Stimulated activated naive B cell treated with anti-CD40 and anti-IgM and Interleukin-4, amounts not matched to agents 10 μg/mL and 1 μg/mL and 100 μg/mL, for 72 hours (primary cell): ENCODE measurements around the gene FBLN2.

Source experiments
- ATAC-seq, 2 donors: fragments of 150-1000 bp; cut with Tn5 transposase; replicated peaks; 2 replicates each; pipeline ENCODE4 v1.10.0; 2021; ENCODE audit warnings: moderate library complexity in 1 of 2
- DNase-seq: peaks from one replicate; pipeline ENCODE4 v3.0.0; 2021
- H3K27ac Mint-ChIP-seq: one replicate; pipeline ENCODE4 v1.8.0; 2022; ENCODE audit warnings: mild to moderate bottlenecking, mixed read lengths
- H3K27me3 Mint-ChIP-seq, 2 donors: one replicate each; pipeline ENCODE4 v1.8.0; 2022; ENCODE audit warnings: mixed read lengths in 2 of 2
- H3K36me3 Mint-ChIP-seq, 2 donors: one replicate each; pipeline ENCODE4 v1.8.0; 2022; ENCODE audit warnings: mixed read lengths in 2 of 2, mild to moderate bottlenecking in 1 of 2
- H3K4me1 Mint-ChIP-seq, 2 donors: one replicate each; pipeline ENCODE4 v1.8.0; 2022; ENCODE audit warnings: mixed read lengths in 2 of 2, mild to moderate bottlenecking in 1 of 2
- H3K4me3 Mint-ChIP-seq, 2 donors: one replicate each; pipeline ENCODE4 v1.8.0; 2022; ENCODE audit warnings: mild to moderate bottlenecking in 2 of 2, mixed read lengths in 2 of 2, moderate library complexity in 1 of 2
- H3K9me3 Mint-ChIP-seq, 2 donors: one replicate each; pipeline ENCODE4 v1.8.0; 2022; ENCODE audit warnings: mixed read lengths in 2 of 2, mild to moderate bottlenecking in 1 of 2

Gene FBLN2

GRCh38 chr3:13607821-13608597, 59.1 kb downstream of the FBLN2 start:
- peaks cover 7 to 12% of the 10 kb centered on the region in 2 donors for H3K36me3 Mint-ChIP-seq
- H3K27ac Mint-ChIP-seq = no peak overlapping the region
- H3K4me1 Mint-ChIP-seq = no peaks in the 10 kb centered on the region
- DNase-seq (no peak), ATAC-seq (no peak)
- no peak overlapping the region for H3K4me3 Mint-ChIP-seq
- no peaks in the 10 kb centered on the region for H3K9me3 Mint-ChIP-seq
- H3K27me3 Mint-ChIP-seq = peaks cover 0 to 8% of the 10 kb centered on the region in 2 donors

GRCh38 chr3:13608969-13609725, 60.2 kb downstream of the FBLN2 start:
- H3K4me3 Mint-ChIP-seq = no peak overlapping the region

GRCh38 chr3:13610006-13610570, 61.2 kb downstream of the FBLN2 start:
- no peak overlapping the region for H3K27ac Mint-ChIP-seq
- H3K4me1 Mint-ChIP-seq = no peaks in the 10 kb centered on the region
- peaks cover 0 to 7% of the 10 kb centered on the region in 2 donors for H3K27me3 Mint-ChIP-seq
- DNase-seq (no peak), ATAC-seq (no peak)
- H3K4me3 Mint-ChIP-seq = no peak overlapping the region
- H3K36me3 Mint-ChIP-seq = peaks cover 17 to 25% of the 10 kb centered on the region in 2 donors
- H3K9me3 Mint-ChIP-seq = peaks cover 6 to 9% of the 10 kb centered on the region in 2 donors

More at GRCh38 chr3:13608969-13609725, 60.2 kb downstream of the FBLN2 start:
- ATAC-seq (no peak), DNase-seq (no peak)
- Mint-ChIP-seq H3K27me3 (peaks cover 0 to 8% of the 10 kb centered on the region in 2 donors), H3K27ac (no peak overlapping the region), H3K9me3 (no peaks in the 10 kb centered on the region), H3K4me1 (no peaks in the 10 kb centered on the region), H3K36me3 (peaks cover 11 to 15% of the 10 kb centered on the region in 2 donors)

- Mint-ChIP-seq H3K4me1 (no peaks in the 10 kb centered on the region), H3K4me3 (no peak overlapping the region), H3K9me3 (peaks cover 6 to 9% of the 10 kb centered on the region in 2 donors), H3K36me3 (peaks cover 17 to 25% of the 10 kb centered on the region in 2 donors), H3K27ac (no peak overlapping the region), H3K27me3 (no peaks in the 10 kb centered on the region)
- no peak for ATAC-seq
- DNase-seq = no peak
Measured at GRCh38 chr3:13611221-13611620, 62.3 kb downstream of the FBLN2 start.

- no peak for ATAC-seq
- no peak for DNase-seq
- Mint-ChIP-seq H3K4me1 (no peaks in the 10 kb centered on the region), H3K4me3 (no peak overlapping the region), H3K27me3 (no peaks in the 10 kb centered on the region), H3K36me3 (peaks cover 17 to 31% of the 10 kb centered on the region in 2 donors), H3K9me3 (peaks cover 9 to 10% of the 10 kb centered on the region in 2 donors), H3K27ac (no peak overlapping the region)
Measured at GRCh38 chr3:13612829-13613228, 63.9 kb downstream of the FBLN2 start.

- DNase-seq = no peak
- no peaks in the 10 kb centered on the region for H3K27me3 Mint-ChIP-seq
- H3K4me1 Mint-ChIP-seq = no peaks in the 10 kb centered on the region
- peaks cover 9 to 10% of the 10 kb centered on the region in 2 donors for H3K9me3 Mint-ChIP-seq
- no peak overlapping the region for H3K4me3 Mint-ChIP-seq
- peaks cover 17 to 31% of the 10 kb centered on the region in 2 donors for H3K36me3 Mint-ChIP-seq
- ATAC-seq = no peak
- H3K27ac Mint-ChIP-seq = no peak overlapping the region
Measured at GRCh38 chr3:13613343-13614190, 64.6 kb downstream of the FBLN2 start.

- ATAC-seq (no peak), DNase-seq (no peak)
- Mint-ChIP-seq H3K9me3 (peaks cover 9 to 10% of the 10 kb centered on the region in 2 donors), H3K27me3 (no peaks in the 10 kb centered on the region), H3K4me3 (no peak overlapping the region), H3K27ac (no peak overlapping the region), H3K4me1 (no peaks in the 10 kb centered on the region), H3K36me3 (peaks cover 17 to 34% of the 10 kb centered on the region in 2 donors)
Measured at GRCh38 chr3:13614607-13615006, 65.7 kb downstream of the FBLN2 start.

GRCh38 chr3:13615019-13615528, 66.1 kb downstream of the FBLN2 start:
- peaks cover 15 to 29% of the 10 kb centered on the region in 2 donors for H3K36me3 Mint-ChIP-seq
- ATAC-seq = no peak
- no peak overlapping the region for H3K4me3 Mint-ChIP-seq
- peaks cover 9 to 10% of the 10 kb centered on the region in 2 donors for H3K9me3 Mint-ChIP-seq
- no peak overlapping the region for H3K27ac Mint-ChIP-seq
- H3K4me1 Mint-ChIP-seq = no peaks in the 10 kb centered on the region
- no peaks in the 10 kb centered on the region for H3K27me3 Mint-ChIP-seq
- no peak for DNase-seq

GRCh38 chr3:13616359-13616758, 67.4 kb downstream of the FBLN2 start:
- Mint-ChIP-seq H3K4me3 (no peak overlapping the region), H3K4me1 (no peaks in the 10 kb centered on the region), H3K36me3 (peaks cover 11 to 24% of the 10 kb centered on the region in 2 donors), H3K9me3 (peaks cover 9 to 10% of the 10 kb centered on the region in 2 donors), H3K27ac (no peak overlapping the region), H3K27me3 (no peaks in the 10 kb centered on the region)
- DNase-seq = no peak
- no peak for ATAC-seq

GRCh38 chr3:13617097-13617738, 68.3 kb downstream of the FBLN2 start:
- Mint-ChIP-seq H3K27ac (no peak overlapping the region), H3K36me3 (peaks cover 9 to 24% of the 10 kb centered on the region in 2 donors), H3K4me3 (no peak overlapping the region), H3K27me3 (no peaks in the 10 kb centered on the region), H3K9me3 (peaks cover 9 to 10% of the 10 kb centered on the region in 2 donors), H3K4me1 (no peaks in the 10 kb centered on the region)
- DNase-seq (no peak), ATAC-seq (no peak)

- Mint-ChIP-seq H3K36me3 (peaks cover 9 to 22% of the 10 kb centered on the region in 2 donors), H3K4me1 (no peaks in the 10 kb centered on the region), H3K9me3 (peaks cover 9 to 10% of the 10 kb centered on the region in 2 donors), H3K4me3 (no peak overlapping the region), H3K27ac (no peak overlapping the region), H3K27me3 (no peaks in the 10 kb centered on the region)
- ATAC-seq (no peak), DNase-seq (no peak)
Measured at GRCh38 chr3:13617981-13618380, 69.1 kb downstream of the FBLN2 start.

GRCh38 chr3:13618836-13619235, 69.9 kb downstream of the FBLN2 start:
- DNase-seq (no peak), ATAC-seq (no peak)
- no peaks in the 10 kb centered on the region for H3K27me3 Mint-ChIP-seq
- H3K36me3 Mint-ChIP-seq = peaks cover 9 to 22% of the 10 kb centered on the region in 2 donors
- H3K9me3 Mint-ChIP-seq = peaks cover 9 to 10% of the 10 kb centered on the region in 2 donors
- H3K4me3 Mint-ChIP-seq = no peak overlapping the region
- H3K27ac Mint-ChIP-seq = no peak overlapping the region
- H3K4me1 Mint-ChIP-seq = no peaks in the 10 kb centered on the region

GRCh38 chr3:13619661-13620230, 70.8 kb downstream of the FBLN2 start:
- Mint-ChIP-seq H3K4me1 (no peaks in the 10 kb centered on the region), H3K4me3 (no peak overlapping the region), H3K9me3 (peaks cover 3 to 6% of the 10 kb centered on the region in 2 donors), H3K27ac (no peak overlapping the region), H3K27me3 (no peaks in the 10 kb centered on the region), H3K36me3 (peaks cover under 1 to 12% of the 10 kb centered on the region in 2 donors)
- DNase-seq = no peak
- no peak for ATAC-seq
